ENCODE results near the gene TMEFF2. TPM values are rescaled to one million over a fixed set of nuclear protein-coding genes. Genes with fewer than 3 reads are reported as not detected.

The TMEFF2 gene
- total and polyA plus RNA-seq, 8 donors, result 0.18 to 1.0 (median 0.39) TPM; not detected in 2

GRCh38 chr2:192157776-192158175, 37.0 kb downstream of the TMEFF2 start:
- no peak for TF ChIP-seq CTCF (IDR thresholded peaks at IDR 0.05)
- Histone ChIP-seq H3K4me3 (no peak overlapping the region), H3K9me3 (no peaks in the 10 kb centered on the region), H3K4me1 (peaks cover 0 to 9% of the 10 kb centered on the region in 2 donors), H3K27ac (no peak overlapping the region), H3K36me3 (no peaks in the 10 kb centered on the region), H3K27me3 (no peaks in the 10 kb centered on the region)
- no peak for ATAC-seq
- DNase-seq, result no peak
- intact Hi-C loops (cut with DNase I), result no loop called here

GRCh38 chr2:192155511-192156118, 39.1 kb downstream of the TMEFF2 start:
- intact Hi-C loops (cut with DNase I), result no loop called here
- no peak for TF ChIP-seq CTCF (IDR thresholded peaks at IDR 0.05)
- Histone ChIP-seq H3K36me3 (no peaks in the 10 kb centered on the region), H3K27me3 (no peaks in the 10 kb centered on the region), H3K4me3 (no peak overlapping the region), H3K4me1 (no peaks in the 10 kb centered on the region), H3K9me3 (no peaks in the 10 kb centered on the region), H3K27ac (no peak overlapping the region)
- DNase-seq, result no peak
- ATAC-seq, result no peak

GRCh38 chr2:192153561-192153960, 41.2 kb downstream of the TMEFF2 start:
- Histone ChIP-seq H3K4me1 (peaks cover 0 to 11% of the 10 kb centered on the region in 2 donors), H3K27ac (no peak overlapping the region), H3K36me3 (no peaks in the 10 kb centered on the region), H3K27me3 (no peaks in the 10 kb centered on the region), H3K9me3 (no peaks in the 10 kb centered on the region), H3K4me3 (no peak overlapping the region)
- no peak for ATAC-seq
- TF ChIP-seq CTCF (IDR thresholded peaks at IDR 0.05), result no peak
- no peak for DNase-seq
- intact Hi-C loops (cut with DNase I), result no loop called here

- no peaks in the 10 kb centered on the region for H3K9me3 ChIP-seq
- H3K4me1 ChIP-seq, result peaks cover 0 to 15% of the 10 kb centered on the region in 2 donors
- no peak for TF ChIP-seq CTCF (IDR thresholded peaks at IDR 0.05)
- no peaks in the 10 kb centered on the region for H3K36me3 ChIP-seq
- no peaks in the 10 kb centered on the region for H3K27me3 ChIP-seq
- ATAC-seq, result no peak
- H3K4me3 ChIP-seq, result no peak overlapping the region
- no peak for DNase-seq
- intact Hi-C loops (cut with DNase I), result no loop called here
- H3K27ac ChIP-seq, result no peak overlapping the region
Observed at GRCh38 chr2:192151853-192152252, 42.9 kb downstream of the TMEFF2 start.

- no peak for DNase-seq
- no peak for TF ChIP-seq CTCF (IDR thresholded peaks at IDR 0.05)
- H3K27ac ChIP-seq, result no peak overlapping the region
Observed at GRCh38 chr2:192150166-192150565, 44.6 kb downstream of the TMEFF2 start.

More at GRCh38 chr2:192150166-192150565, 44.6 kb downstream of the TMEFF2 start:
- intact Hi-C loops (cut with DNase I), result no loop called here
- no peak overlapping the region for H3K4me3 ChIP-seq
- no peak for ATAC-seq
- no peaks in the 10 kb centered on the region for H3K36me3 ChIP-seq
- no peaks in the 10 kb centered on the region for H3K27me3 ChIP-seq
- H3K4me1 ChIP-seq, result peaks cover 9 to 18% of the 10 kb centered on the region in 2 donors
- no peaks in the 10 kb centered on the region for H3K9me3 ChIP-seq

All from left lung (tissue), 10 donors.